ENCODE data around the gene TMEM132D.

The TMEM132D gene

GRCh38 chr12:129873111-129873832, 30.6 kb downstream of the TMEM132D start:
- no peak for DNase-seq

DNA sequence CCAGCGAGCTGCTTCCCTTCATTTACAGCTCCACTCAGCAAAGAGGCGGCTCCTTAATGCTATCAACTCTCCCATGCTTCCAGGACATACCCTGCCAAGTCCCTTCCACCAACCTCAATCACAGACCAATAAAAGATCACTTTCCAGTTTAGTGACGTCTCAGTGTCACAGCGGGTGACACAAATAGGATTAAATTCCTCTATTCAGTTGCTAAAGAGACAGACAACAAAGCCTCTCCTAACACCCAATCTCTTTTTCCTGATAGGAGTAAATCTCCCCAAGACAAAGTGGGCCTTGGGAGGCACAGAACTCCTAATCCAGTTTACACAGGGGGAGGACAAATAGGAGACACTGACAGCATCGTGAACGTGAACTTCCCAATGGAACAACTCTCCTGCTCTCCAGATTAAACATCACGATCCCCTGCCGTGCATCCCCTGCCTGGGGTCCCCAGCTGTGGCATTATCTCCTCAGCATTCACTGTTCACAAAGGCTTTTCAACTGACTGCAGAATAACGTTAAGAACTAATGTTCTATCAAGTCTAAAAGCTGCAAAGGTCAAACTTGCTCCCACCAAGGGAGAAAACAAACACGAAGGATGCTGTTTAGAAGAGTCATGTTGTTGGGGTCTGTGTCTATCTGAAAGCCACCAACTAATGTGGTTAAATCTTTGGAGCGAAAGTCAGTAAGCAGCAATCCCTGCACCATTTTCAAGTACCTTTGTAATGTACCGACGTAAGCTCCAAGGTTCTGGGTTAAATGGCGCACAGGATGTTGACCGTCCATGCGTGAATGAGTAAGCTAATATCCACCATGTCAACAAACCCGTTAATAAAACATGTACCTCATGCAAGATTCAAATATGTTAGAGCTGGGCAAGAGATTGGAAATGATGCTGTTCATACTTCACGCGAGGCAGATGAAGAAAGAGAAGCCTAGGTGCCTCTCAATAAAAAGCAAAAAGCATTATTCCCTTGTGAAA, 31.5 kb downstream of the TMEM132D start:
- no peak for DNase-seq

DNA sequence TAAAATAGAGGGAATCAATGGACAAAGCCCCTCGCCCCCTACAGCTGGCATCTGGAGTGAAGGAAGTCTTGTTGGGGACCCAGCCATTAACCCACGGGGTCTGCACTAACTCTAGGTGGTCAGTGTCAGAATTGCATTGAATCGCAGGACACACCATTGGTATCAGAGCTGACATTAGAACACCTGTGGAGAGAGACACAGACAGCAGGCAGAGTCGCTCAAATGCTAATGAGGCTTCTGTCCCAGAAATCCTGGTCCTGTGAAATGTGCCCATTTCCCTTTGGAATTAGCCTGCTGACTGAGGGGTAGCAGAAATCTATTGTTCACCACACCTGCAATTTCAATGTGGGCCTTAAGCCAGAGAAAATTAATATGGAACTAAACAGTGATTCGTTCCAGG, 33.0 kb downstream of the TMEM132D start:
- DNase-seq, result no peak

DNA sequence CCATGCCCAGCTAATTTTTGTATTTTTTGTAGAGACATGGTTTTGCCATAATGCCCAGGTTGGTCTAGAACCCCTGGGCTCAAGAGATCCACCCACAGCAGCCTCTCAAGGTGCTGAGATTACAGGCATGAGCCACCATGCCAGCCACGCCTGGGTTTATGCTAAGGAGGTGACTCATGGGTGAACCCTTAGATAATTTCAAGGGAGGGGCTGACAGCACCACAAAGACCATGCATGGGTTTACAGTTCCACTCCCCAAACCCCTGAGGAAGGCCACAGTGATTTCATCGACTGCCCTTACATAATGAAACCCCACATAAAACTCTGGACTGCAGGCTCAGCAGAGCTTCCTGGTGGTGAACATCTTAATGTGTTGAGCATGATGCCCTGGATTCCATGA, 33.7 kb downstream of the TMEM132D start:
- no peak for DNase-seq

DNA sequence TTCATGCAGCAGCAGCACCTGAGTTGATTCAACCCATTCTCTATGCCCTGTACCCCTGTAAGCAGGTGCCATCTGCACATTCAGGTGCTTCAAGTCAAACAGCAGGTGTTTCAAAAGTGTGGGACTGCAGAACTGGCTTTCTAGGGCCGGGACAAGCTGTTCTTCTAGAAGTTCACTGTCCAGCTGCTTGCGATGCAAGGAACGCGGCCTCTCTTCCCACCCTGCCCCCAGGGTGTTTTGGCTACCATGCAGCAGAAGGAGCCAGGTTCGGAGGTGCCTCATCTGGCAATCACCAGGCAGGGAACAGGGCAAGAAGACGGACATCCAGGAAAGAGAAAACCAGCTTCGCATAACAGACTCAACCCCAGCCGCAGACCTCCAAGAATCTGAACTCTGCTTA, 35.2 kb downstream of the TMEM132D start:
- no peak for DNase-seq

GRCh38 chr12:129863938-129864337, 39.9 kb downstream of the TMEM132D start:
- no peak for DNase-seq

GRCh38 chr12:129862561-129863175, 41.2 kb downstream of the TMEM132D start:
- DNase-seq, result no peak

GRCh38 chr12:129861951-129862350, 41.9 kb downstream of the TMEM132D start:
- no peak for DNase-seq

DNA sequence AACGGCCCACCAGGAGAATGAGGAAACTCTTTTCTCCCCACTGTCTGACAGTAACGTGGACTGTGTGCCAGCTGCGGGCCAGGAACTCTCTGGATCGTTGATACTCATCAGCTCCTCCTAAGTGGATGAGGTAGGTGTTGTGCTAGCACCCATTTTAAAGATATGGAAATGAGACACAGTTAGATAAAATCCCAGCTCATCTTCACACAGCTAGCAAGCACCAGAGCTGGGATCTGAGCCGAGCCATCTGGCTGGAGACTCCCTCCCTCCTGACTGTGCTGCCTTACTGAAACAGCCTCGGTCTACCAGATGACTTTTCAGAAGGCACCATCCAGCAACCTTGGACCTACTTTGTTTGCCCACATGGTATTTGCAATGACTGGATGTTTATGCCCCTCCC, 49.2 kb downstream of the TMEM132D start:
- no peak for DNase-seq

DNA sequence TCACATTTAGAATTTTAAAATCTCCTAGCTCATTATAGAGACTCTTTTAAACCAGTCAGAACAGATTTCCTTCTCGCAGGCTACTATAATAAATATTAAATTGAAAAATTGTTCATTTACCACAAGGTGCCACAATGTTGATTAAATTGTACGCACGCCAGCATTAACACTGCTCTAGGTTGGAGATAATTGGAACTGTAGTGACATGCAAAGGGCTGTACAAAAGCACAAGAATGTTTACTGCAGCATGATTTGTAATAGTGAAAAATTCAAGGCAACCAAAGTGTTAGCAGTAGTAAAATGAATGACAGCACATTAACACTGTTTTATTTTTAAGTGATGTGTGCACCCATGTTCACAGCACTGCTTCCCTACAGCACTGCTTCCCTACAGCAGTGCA, 52.5 kb downstream of the TMEM132D start:
- no peak for DNase-seq

- no peak for DNase-seq
Measured at GRCh38 chr12:129848876-129849275, 54.9 kb downstream of the TMEM132D start.

- DNase-seq, result no peak
Measured at GRCh38 chr12:129847063-129847462, 56.8 kb downstream of the TMEM132D start.

- no peak for DNase-seq
Measured at GRCh38 chr12:129844662-129845220, 59.1 kb downstream of the TMEM132D start.

DNA sequence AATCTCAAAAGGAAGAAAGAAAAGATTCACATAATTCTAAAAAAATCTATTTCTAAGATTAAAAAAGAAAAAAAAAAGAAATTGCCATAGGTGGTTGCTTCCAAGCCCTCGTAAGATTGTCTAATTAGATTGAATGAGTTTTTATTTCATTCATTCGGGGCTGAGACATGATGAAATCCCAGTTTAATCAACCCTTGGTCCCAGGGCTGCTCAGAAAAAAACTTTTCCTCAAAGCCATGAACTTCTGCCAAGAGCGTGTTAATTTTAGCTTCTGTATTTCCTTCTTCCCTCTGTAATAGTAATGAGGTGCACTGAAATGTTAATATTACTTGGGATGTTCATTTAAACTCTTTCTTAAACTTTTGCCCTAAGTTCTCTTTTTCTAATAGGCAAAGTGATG, 62.6 kb downstream of the TMEM132D start:
- no peak for DNase-seq

- no peak for DNase-seq
Measured at GRCh38 chr12:129840145-129840884, 63.5 kb downstream of the TMEM132D start.

- DNase-seq, result no peak
Measured at GRCh38 chr12:129839679-129840078, 64.1 kb downstream of the TMEM132D start.

DNA sequence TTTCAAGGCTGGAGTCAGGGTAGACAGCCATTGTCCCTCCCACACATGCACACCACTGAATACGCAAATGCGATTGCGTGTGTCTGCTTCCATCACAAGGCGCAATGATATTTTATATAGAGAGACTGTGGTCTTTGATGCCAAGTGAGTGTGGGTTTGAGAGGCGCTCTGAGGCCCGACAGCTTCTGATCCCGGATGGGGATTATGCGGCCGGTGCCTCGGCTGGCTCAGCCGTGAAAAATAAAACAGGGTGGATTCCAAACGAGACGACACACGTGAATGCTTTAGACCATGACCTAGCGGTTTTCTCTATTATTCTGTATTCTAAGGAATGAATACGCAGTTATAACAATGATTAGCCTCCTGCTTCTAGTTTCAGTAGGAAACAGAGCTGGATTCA, 72.5 kb downstream of the TMEM132D start:
- DNase-seq, result no peak

GRCh38 chr12:129830796-129831195, 73.0 kb downstream of the TMEM132D start:
- no peak for DNase-seq

GRCh38 chr12:129827866-129828384, 75.9 kb downstream of the TMEM132D start:
- DNase-seq, result no peak

- DNase-seq, result no peak
Measured at GRCh38 chr12:129827102-129827865, 76.5 kb downstream of the TMEM132D start.

DNA sequence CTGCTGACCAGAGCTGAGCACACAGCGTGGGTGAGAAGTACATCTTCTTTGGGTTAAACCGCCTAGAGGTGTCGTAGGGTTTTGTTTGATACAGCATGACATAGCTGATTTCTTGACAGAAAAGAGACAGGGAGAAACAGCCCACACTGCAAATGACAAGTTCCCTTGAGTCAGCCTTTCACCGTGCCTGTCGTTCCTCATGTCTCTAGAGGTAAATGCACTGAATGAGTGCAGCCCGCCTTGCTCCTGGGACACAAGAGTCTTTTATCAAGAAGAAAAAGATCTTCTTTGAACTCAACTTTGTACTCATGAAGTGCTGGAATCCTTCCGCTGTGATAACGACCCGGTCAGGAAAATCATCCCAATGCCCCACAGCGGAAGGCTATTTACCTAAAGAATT, 77.6 kb downstream of the TMEM132D start:
- DNase-seq, result no peak

DNA sequence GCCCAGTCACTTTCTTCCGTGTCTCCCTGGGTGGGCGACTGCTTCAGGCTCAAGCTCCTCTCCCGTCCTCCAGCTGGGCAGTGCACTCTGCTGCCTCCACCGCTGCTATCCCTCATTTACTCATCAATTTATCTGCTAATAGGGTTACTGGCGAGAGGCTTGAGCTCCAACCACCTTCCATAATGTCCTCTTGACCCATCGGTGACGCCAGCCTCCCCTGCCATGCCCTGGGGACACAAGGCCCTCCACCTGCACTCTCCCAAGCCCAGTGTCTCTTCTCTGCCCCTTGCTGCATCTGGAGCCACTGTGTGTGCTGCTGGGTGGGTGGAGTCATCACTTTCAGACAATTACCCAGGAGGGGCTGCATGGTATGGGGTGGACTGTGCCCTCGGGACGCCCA, 78.5 kb downstream of the TMEM132D start:
- DNase-seq, result no peak

Data from GF-D8 (cell line).